Left ventricle myocardium inferior (tissue), 1 donor: ENCODE data around the gene TRAF3IP1. TPM values are rescaled to one million over a fixed set of nuclear protein-coding genes. Genes with fewer than 3 reads are reported as not detected.
"Not testable (repeated sequence)": the region's sequence is repeated elsewhere in the genome, so short reads cannot be mapped to it uniquely, and the experiment has no call there.

Source experiments
- DNase-seq: peaks from one replicate; pipeline ENCODE4 v3.0.0-alpha.2; 2020
- H3K27ac ChIP-seq: fragments of 200-600 bp; replicated peaks from 2 replicates; pipeline ENCODE4 v1.8.0; 2021
- H3K27me3 ChIP-seq: fragments of 200-600 bp; 2 replicates; pipeline ENCODE4 v1.8.0; 2021; ENCODE audit warnings: low read depth
- H3K36me3 ChIP-seq: fragments of 200-600 bp; 2 replicates; pipeline ENCODE4 v1.8.0; 2021
- H3K4me1 ChIP-seq: fragments of 200-600 bp; 2 replicates; pipeline ENCODE4 v1.8.0; 2021
- H3K4me3 ChIP-seq: fragments of 200-600 bp; 2 replicates; pipeline ENCODE4 v1.8.0; 2021; ENCODE audit warnings: mild to moderate bottlenecking, moderate library complexity
- H3K9me3 ChIP-seq: fragments of 200-600 bp; replicated peaks from 2 replicates; pipeline ENCODE4 v1.8.0; 2021
- CTCF ChIP-seq: fragments of 200-600 bp; IDR thresholded peaks from 2 replicates; pipeline ENCODE4 v1.8.0; 2021; ENCODE audit warnings: antibody characterized with exemption, mild to moderate bottlenecking, borderline replicate concordance
- intact Hi-C: fragments of 100-400 bp; cut with micrococcal nuclease; formaldehyde crosslinking; loops from one replicate; pipeline ENCODE4 v1.11.0; 2022
- total RNA-seq: library from RNA; stranded (reverse); fragmentation: NEBNext Ultra II Directional; extraction: Animal tissue kit (Norgen Biotek cat#: 25700); gene quantifications from one replicate; pipeline ENCODE4 v1.2.1, GENCODE V29; 2021
- donor health status: DM: no; HTN: yes; CAD: no; lungs with severe emphysema.

The TRAF3IP1 gene
- total RNA-seq, 1 donor from 2014 or later = 14.6 TPM

- H3K4me3 ChIP-seq = no peak overlapping the region
- no peak for DNase-seq
- no peaks in the 10 kb centered on the region for H3K4me1 ChIP-seq
- no peak overlapping the region for H3K27ac ChIP-seq
- no peaks in the 10 kb centered on the region for H3K27me3 ChIP-seq
- no peaks in the 10 kb centered on the region for H3K9me3 ChIP-seq
- no peaks in the 10 kb centered on the region for H3K36me3 ChIP-seq
- intact Hi-C loops = no loop called here
- no peak for TF ChIP-seq CTCF
Measured at GRCh38 chr2:238304116-238304515, 16.2 kb upstream of the TRAF3IP1 start.

GRCh38 chr2:238305092-238305862 lies 15.0 kb upstream of the TRAF3IP1 start:
- peaks cover 7% of the 10 kb centered on the region for H3K27me3 ChIP-seq
- H3K4me1 ChIP-seq = no peaks in the 10 kb centered on the region
- intact Hi-C loops = no loop called here
- H3K36me3 ChIP-seq = no peaks in the 10 kb centered on the region
- no peak for DNase-seq
- TF ChIP-seq CTCF = peak; percentile 26
- H3K9me3 ChIP-seq = no peaks in the 10 kb centered on the region
- H3K27ac ChIP-seq = no peak overlapping the region
- no peak overlapping the region for H3K4me3 ChIP-seq

DNA sequence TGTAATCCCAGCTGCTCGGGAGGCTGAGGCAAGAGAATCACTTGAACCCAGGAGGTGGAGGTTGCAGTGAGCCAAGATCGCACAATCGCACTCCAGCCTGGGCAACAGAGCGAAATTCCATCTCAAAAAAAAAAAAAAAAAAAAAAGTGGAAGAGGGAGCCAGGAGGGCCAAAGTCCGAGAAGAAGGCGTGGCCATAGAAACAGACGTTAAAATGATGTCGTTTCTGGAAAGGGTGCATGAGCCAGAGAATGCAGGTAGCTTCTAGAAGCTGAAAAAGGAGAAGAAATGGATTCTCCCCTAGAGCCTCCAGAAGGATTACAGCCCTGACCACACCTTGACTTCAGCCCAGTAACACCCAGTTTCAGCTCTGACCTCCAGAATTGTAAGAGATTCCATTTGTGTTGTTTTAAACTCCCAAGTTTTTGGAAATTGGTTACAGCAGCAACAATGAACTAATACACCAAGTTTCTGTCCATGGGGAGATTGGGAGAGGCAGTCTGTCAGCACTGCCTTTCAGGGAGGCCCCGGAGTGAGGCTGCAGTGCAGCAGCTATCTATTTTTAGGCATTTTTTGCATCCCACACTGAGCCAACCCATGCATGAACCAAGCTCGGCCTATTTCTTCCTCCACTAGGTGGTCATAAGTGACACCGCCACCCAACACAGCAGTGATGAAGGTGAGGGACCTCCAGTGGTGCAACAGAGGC lies 14.2 kb upstream of the TRAF3IP1 start:
- Histone ChIP-seq H3K36me3 (no peaks in the 10 kb centered on the region), H3K4me1 (no peaks in the 10 kb centered on the region), H3K27ac (no peak overlapping the region), H3K27me3 (peaks cover 9% of the 10 kb centered on the region), H3K4me3 (no peak overlapping the region), H3K9me3 (no peaks in the 10 kb centered on the region)
- DNase-seq = no peak
- intact Hi-C loops = no loop called here
- no peak for TF ChIP-seq CTCF

GRCh38 chr2:238306672-238306998 lies 13.7 kb upstream of the TRAF3IP1 start:
- H3K36me3 ChIP-seq = no peaks in the 10 kb centered on the region
- TF ChIP-seq CTCF = no peak
- H3K9me3 ChIP-seq = no peaks in the 10 kb centered on the region
- no peak overlapping the region for H3K27ac ChIP-seq
- H3K27me3 ChIP-seq = peaks cover 9% of the 10 kb centered on the region
- intact Hi-C loops = no loop called here
- no peak for DNase-seq
- H3K4me1 ChIP-seq = no peaks in the 10 kb centered on the region
- no peak overlapping the region for H3K4me3 ChIP-seq

DNA sequence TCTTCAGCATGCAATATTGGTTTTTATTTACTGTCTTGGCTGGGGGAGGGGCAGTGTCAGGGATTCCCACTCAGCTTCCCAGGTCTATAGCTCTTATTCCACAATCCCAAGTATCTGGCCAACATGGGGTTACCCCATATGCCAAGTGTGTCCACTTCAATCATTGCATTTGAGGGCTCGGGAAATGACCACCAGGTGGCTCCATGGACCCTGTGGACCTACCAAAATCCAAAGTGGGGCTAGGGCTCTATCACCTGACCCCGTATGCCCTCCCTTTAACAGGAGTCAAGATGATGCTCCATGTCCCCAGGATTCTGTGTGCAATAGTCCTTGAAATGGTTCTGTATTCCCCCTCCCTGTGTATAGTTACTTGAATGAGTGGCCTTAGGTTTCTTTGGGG lies 12.1 kb upstream of the TRAF3IP1 start:
- Histone ChIP-seq H3K36me3 (no peaks in the 10 kb centered on the region), H3K27me3 (peaks cover 9% of the 10 kb centered on the region), H3K9me3 (no peaks in the 10 kb centered on the region), H3K4me1 (no peaks in the 10 kb centered on the region), H3K27ac (no peak overlapping the region), H3K4me3 (no peak overlapping the region)
- intact Hi-C loops = no loop called here
- no peak for DNase-seq
- peak; percentile 40 for TF ChIP-seq CTCF

DNA sequence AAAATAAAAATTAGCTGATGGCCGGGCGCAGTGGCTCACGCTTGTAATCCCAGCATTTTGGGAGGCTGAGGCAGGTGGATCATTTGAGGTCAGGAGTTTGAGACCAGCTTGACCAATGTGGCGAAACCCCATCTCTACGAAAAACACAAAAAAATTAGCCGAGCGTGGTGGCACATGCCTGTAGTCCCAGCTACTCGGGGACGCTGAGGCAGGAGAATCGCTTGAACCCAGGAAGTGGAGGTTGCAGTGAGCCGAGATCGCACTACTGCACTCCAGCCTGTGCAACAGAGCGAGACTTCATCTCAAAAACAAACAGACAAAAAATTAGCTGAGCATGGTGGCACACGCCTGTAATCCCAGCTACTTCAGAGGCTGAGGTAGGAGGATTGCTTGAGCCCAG lies 9.6 kb upstream of the TRAF3IP1 start:
- H3K9me3 ChIP-seq, H3K36me3 ChIP-seq, intact Hi-C loops, H3K27ac ChIP-seq, DNase-seq, H3K4me3 ChIP-seq, H3K4me1 ChIP-seq: not testable (repeated sequence)
- H3K27me3 ChIP-seq = peaks cover 20% of the 10 kb centered on the region
